WI38 (cell line): ENCODE measurements around the gene TMA7.
A peak's percentile ranks its signal among the peaks of the same experiment; 100 is the strongest.

Experiments used
- H3K4me3 ChIP-seq: 2 replicates; pipeline ENCODE4 v1.5.1; 2011; ENCODE audit warnings: low read depth, mild to moderate bottlenecking, control low read depth, low read length
- TF ChIP-seq, protein P1 (sequence below): IDR thresholded peaks from 2 replicates; pipeline ENCODE4 v1.5.1; 2012; ENCODE audit warnings: low read depth, mild to moderate bottlenecking, control low read depth, low read length

Gene TMA7

GRCh38 chr3:48445277-48445882, 5.3 kb downstream of the TMA7 start:
- H3K4me3 ChIP-seq, result peak overlapping the region; percentile 85
- TF ChIP-seq, protein P1, sequence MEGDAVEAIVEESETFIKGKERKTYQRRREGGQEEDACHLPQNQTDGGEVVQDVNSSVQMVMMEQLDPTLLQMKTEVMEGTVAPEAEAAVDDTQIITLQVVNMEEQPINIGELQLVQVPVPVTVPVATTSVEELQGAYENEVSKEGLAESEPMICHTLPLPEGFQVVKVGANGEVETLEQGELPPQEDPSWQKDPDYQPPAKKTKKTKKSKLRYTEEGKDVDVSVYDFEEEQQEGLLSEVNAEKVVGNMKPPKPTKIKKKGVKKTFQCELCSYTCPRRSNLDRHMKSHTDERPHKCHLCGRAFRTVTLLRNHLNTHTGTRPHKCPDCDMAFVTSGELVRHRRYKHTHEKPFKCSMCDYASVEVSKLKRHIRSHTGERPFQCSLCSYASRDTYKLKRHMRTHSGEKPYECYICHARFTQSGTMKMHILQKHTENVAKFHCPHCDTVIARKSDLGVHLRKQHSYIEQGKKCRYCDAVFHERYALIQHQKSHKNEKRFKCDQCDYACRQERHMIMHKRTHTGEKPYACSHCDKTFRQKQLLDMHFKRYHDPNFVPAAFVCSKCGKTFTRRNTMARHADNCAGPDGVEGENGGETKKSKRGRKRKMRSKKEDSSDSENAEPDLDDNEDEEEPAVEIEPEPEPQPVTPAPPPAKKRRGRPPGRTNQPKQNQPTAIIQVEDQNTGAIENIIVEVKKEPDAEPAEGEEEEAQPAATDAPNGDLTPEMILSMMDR, result no peak

DNA sequence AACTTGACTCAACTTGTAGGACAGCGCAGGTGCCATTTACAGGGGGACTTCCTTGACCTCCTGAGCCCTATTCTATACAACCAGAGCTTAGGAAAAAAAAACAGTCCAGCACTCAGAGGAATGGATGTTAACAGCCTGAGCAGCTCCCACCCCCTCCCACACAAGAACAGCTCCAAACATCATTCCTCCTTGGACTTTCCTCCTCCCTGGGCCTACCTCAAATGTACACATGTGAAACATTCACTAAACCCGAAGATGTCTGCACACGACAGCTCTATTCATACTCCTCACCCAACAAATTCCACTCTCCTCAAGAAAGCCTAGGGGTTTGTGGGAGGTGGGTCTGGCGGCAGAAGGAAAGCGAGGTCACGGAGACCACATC, 6.0 kb downstream of the TMA7 start:
- H3K4me3 ChIP-seq, result peak overlapping the region; percentile 85
- TF ChIP-seq, protein P1, result no peak

- TF ChIP-seq, protein P1, result no peak
- H3K4me3 ChIP-seq, result peak within 1 kb of the TSS; percentile 85
Observed at GRCh38 chr3:48446425-48447193, 6.6 kb downstream of the TMA7 start, which contains the start of gene ATRIP. ATRIP (plus strand) TSS chr3:48446737; CDS start chr3:48446846, 109 bp downstream.

DNA sequence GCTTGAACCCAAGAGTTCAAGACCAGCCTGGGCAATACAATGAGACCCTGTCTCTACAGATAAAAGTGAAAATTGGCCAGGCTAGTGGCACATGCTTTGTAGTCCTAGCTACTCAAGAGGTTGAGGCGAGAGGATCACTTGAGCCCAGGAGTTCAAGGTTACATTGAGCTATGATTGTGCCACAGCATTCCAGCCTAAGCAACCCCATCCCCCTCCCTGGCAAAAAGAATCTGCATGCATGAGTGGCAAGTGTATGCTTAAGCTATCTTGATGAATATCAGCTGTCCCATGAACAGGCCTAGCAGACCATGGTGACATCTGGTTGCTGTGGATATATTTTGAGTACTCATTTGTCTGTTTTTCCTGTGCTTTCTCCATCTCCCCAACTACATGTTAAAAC, 11.2 kb downstream of the TMA7 start:
- no peak overlapping the region for H3K4me3 ChIP-seq

DNA sequence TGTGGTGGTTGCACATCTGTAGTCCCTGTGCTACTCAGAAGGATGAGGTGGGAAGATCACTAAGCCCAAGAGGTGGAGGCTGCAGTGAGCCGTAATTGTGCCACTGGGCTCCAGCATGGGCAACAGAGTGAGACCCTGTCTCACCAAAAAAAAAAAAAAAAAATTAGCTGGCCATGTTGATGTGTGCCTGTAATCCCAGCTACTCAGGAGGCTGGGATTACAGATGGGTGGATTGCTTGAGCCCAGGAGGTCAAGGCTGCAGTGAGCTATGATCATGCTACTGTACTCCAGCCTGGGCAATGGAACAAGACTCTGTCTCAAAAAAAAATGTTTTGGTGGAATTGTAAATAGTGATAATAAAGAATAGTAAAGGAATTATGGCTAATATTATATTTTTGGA, 16.4 kb downstream of the TMA7 start:
- TF ChIP-seq, protein P1, result no peak

More for the DNA sequence above, 11.2 kb downstream of the TMA7 start:
- TF ChIP-seq, protein P1, result no peak

GRCh38 chr3:48459331-48459730, 19.3 kb downstream of the TMA7 start:
- TF ChIP-seq, protein P1, result no peak
- H3K4me3 ChIP-seq, result no peak overlapping the region

More for the DNA sequence above, 16.4 kb downstream of the TMA7 start:
- H3K4me3 ChIP-seq, result no peak overlapping the region
